ENCODE measurements around the gene HOXB5. TPM values are rescaled to one million over a fixed set of nuclear protein-coding genes. Genes with fewer than 3 reads are reported as not detected.

The HOXB5 gene
- total and polyA plus RNA-seq, 2 of the 4 experiments (the other 2 are of a cell fraction): 0.54 to 18.0 TPM

DNA sequence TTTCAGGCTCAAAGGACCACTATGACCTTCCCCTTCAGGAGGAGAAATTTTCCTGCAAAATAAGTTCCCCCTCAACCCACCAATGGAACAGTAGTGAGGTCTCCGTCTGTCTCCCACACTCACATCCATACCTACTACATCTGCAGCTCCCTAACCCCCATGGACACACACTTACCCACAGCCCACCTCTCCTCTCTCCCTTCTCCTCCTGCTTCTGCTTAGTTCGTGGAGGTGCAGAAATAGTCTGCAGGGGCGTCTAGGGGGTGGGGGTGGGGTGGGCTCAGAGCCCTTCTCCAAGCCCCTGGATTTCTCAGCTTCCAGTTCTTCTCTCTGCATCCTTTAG is 24.4 kb downstream of the HOXB5 start:
- Histone ChIP-seq H2AK5ac (ENCODE audit: low read depth, low read length) (peak overlapping the region; percentile 92), H3K14ac (replicated peaks; ENCODE audit: low read depth, low read length) (peak overlapping the region; percentile 98), H3K23ac (ENCODE audit: low read depth, low read length) (peak overlapping the region; percentile 100), H3K18ac (ENCODE audit: low read depth, low read length) (peak overlapping the region; percentile 78), H4K8ac (ENCODE audit: low read depth in 2 of 2, low read length in 2 of 2) (peak overlapping the region; percentile 77 to 87), H4K5ac (ENCODE audit: low read depth, low read length) (peak overlapping the region; percentile 58), H3K4ac (ENCODE audit: low read depth, low read length) (peak overlapping the region; percentile 97), H3K27ac (ENCODE audit: insufficient read depth, low read length) (peak overlapping the region; percentile 93), H4K91ac (ENCODE audit: insufficient read depth, low read depth, low read length) (peak overlapping the region; percentile 95), H3K27me3 (ENCODE audit: control insufficient read depth, insufficient read depth, low read length) (no peaks in the 10 kb centered on the region), H2AK9ac (replicated peaks; ENCODE audit: low read depth, low read length, poor library complexity) (peak overlapping the region; percentile 61), H3K36me3 (ENCODE audit: control insufficient read depth, insufficient read depth, low read length) (peaks cover 54% of the 10 kb centered on the region), H3K79me1 (ENCODE audit: low read depth in 1 of 2, low read length in 2 of 2) (peaks cover 0 to 13% of the 10 kb centered on the region in 2 experiments; a peak in 1 of 4 replicates), H2AFZ (replicated peaks; ENCODE audit: low read length, poor library complexity) (no peak overlapping the region), H3K9me1 (ENCODE audit: insufficient read depth, low read length) (peaks cover 20% of the 10 kb centered on the region), H2BK20ac (ENCODE audit: low read depth, low read length) (peak overlapping the region; percentile 70), H3K9ac (ENCODE audit: low read depth, low read length) (peak overlapping the region; percentile 96), H3K4me1 (ENCODE audit: control insufficient read depth, insufficient read depth, low read length) (peaks cover 52% of the 10 kb centered on the region), H2BK15ac (ENCODE audit: low read depth, low read length) (no peak overlapping the region), H3K56ac (ENCODE audit: extremely low read depth, insufficient read depth, low read length) (peak overlapping the region; percentile 96), H3K9me3 (ENCODE audit: control insufficient read depth, insufficient read depth, low read length) (no peaks in the 10 kb centered on the region), H2BK120ac (ENCODE audit: low read depth, low read length) (peak overlapping the region; percentile 76), H3K4me3 (ENCODE audit: insufficient read depth, low read depth, low read length) (peak overlapping the region; percentile 23), H3K4me2 (ENCODE audit: low read depth, low read length) (peak overlapping the region; percentile 83), H4K20me1 (ENCODE audit: insufficient read depth, low read length) (peaks cover 17% of the 10 kb centered on the region), H2BK5ac (ENCODE audit: low read depth, low read length, poor library complexity, severe bottlenecking) (peak overlapping the region; percentile 99)
- in situ Hi-C loops (cut with MboI; ENCODE audit: low sequenced_read_pairs): no loop called here
- intact Hi-C loops (cut with micrococcal nuclease): no loop called here
- BruUV-seq (replicated peaks): no TSS peak
- POLR2A ChIA-PET (ENCODE audit: unreplicated experiment): interaction anchor here (0.5 to 1.0 kb wide), 3 partner anchors 13 to 23 kb away, joined by 3 to 4 read pairs (median 4); no protein-coding TSS in a partner anchor
- ATAC-seq (ENCODE audit: low read depth): no peak
- no CpG with 5 or more reads among the region's 3 CpGs for WGBS, 2 experiments (ENCODE audit: extremely low coverage in 2 of 2, insufficient read length in 1 of 2)
- CTCF ChIA-PET: interaction anchor here (0.6 to 0.7 kb wide), 2 partner anchors 28 to 82 kb away, joined by 3 read pairs; no protein-coding TSS in a partner anchor
- TF ChIP-seq, protein P1, sequence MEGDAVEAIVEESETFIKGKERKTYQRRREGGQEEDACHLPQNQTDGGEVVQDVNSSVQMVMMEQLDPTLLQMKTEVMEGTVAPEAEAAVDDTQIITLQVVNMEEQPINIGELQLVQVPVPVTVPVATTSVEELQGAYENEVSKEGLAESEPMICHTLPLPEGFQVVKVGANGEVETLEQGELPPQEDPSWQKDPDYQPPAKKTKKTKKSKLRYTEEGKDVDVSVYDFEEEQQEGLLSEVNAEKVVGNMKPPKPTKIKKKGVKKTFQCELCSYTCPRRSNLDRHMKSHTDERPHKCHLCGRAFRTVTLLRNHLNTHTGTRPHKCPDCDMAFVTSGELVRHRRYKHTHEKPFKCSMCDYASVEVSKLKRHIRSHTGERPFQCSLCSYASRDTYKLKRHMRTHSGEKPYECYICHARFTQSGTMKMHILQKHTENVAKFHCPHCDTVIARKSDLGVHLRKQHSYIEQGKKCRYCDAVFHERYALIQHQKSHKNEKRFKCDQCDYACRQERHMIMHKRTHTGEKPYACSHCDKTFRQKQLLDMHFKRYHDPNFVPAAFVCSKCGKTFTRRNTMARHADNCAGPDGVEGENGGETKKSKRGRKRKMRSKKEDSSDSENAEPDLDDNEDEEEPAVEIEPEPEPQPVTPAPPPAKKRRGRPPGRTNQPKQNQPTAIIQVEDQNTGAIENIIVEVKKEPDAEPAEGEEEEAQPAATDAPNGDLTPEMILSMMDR (conservative IDR thresholded peaks at IDR 0.05; ENCODE audit: low read depth, low read length): no peak
- no peak for TF ChIP-seq RCOR1 (IDR thresholded peaks at IDR 0.05; ENCODE audit: insufficient replicate concordance, low read length)
- no peak for TF ChIP-seq SMC3 (IDR thresholded peaks at IDR 0.05; ENCODE audit: low read depth, low read length)
- no peak for TF ChIP-seq POLR2A (IDR thresholded peaks at IDR 0.05; ENCODE audit: low read depth, low read length)
- no peak for TF ChIP-seq NFE2L2 (IDR thresholded peaks at IDR 0.05; ENCODE audit: low read depth, low read length)
- TF ChIP-seq MXI1 (IDR thresholded peaks at IDR 0.05; ENCODE audit: borderline replicate concordance, low read depth, low read length): no peak
- no peak for TF ChIP-seq CEBPB (IDR thresholded peaks at IDR 0.05; ENCODE audit: low read depth, low read length)
- dilution Hi-C loops (cut with HindIII; ENCODE audit: low sequenced_read_pairs, unreplicated experiment): no loop called here
- no peak for DNase-seq
